ENCODE measurements around the gene ADAMTS12.
"Not testable (repeated sequence)": the region's sequence is repeated elsewhere in the genome, so short reads cannot be mapped to it uniquely, and the experiment has no call there.

Gene ADAMTS12

GRCh38 chr5:33556330-33557328 lies 335.2 kb downstream of the ADAMTS12 start:
- H3K27me3 ChIP-seq (ENCODE audit: control insufficient read depth, insufficient read depth, low read length) = no peaks in the 10 kb centered on the region
- H3K4me3 ChIP-seq (ENCODE audit: low read depth, low read length) = no peak overlapping the region
- H3K4me1 ChIP-seq = no peaks in the 10 kb centered on the region
- no peaks in the 10 kb centered on the region for H3K79me2 ChIP-seq
- H3K36me3 ChIP-seq (ENCODE audit: control insufficient read depth, insufficient read depth, low read length) = no peaks in the 10 kb centered on the region
- no peak for TF ChIP-seq CTCF (IDR thresholded peaks at IDR 0.05)
- H3K4me2 ChIP-seq (ENCODE audit: low read length) = no peak overlapping the region
- no peak overlapping the region for H3K27ac ChIP-seq
- no peak overlapping the region for H3K9ac ChIP-seq
- H3K9me3 ChIP-seq (ENCODE audit: control insufficient read depth, low read length) = no peaks in the 10 kb centered on the region
- no peak overlapping the region for H2AFZ ChIP-seq

GRCh38 chr5:33549982-33550567 lies 341.7 kb downstream of the ADAMTS12 start:
- H3K79me2 ChIP-seq = no peaks in the 10 kb centered on the region
- no peak overlapping the region for H3K27ac ChIP-seq
- no peaks in the 10 kb centered on the region for H3K9me3 ChIP-seq (ENCODE audit: control insufficient read depth, low read length)
- H3K27me3 ChIP-seq (ENCODE audit: control insufficient read depth, insufficient read depth, low read length) = no peaks in the 10 kb centered on the region
- peak overlapping the region; percentile 24 for H2AFZ ChIP-seq
- H3K4me1 ChIP-seq = peaks cover 6% of the 10 kb centered on the region
- no peaks in the 10 kb centered on the region for H3K36me3 ChIP-seq (ENCODE audit: control insufficient read depth, insufficient read depth, low read length)
- no peak overlapping the region for H3K9ac ChIP-seq
- H3K4me3 ChIP-seq (ENCODE audit: low read depth, low read length) = no peak overlapping the region
- no peak overlapping the region for H3K4me2 ChIP-seq (ENCODE audit: low read length)
- TF ChIP-seq CTCF (IDR thresholded peaks at IDR 0.05) = no peak

GRCh38 chr5:33539790-33540189 lies 352.0 kb downstream of the ADAMTS12 start:
- H3K4me3 ChIP-seq (ENCODE audit: low read depth, low read length); H3K36me3 ChIP-seq (ENCODE audit: control insufficient read depth, insufficient read depth, low read length): not testable (repeated sequence)

GRCh38 chr5:33539212-33539611 lies 352.6 kb downstream of the ADAMTS12 start:
- Histone ChIP-seq H3K9ac (no peak overlapping the region), H3K4me3 (ENCODE audit: low read depth, low read length) (no peak overlapping the region), H3K36me3 (ENCODE audit: control insufficient read depth, insufficient read depth, low read length) (no peaks in the 10 kb centered on the region), H2AFZ (no peak overlapping the region), H3K4me2 (ENCODE audit: low read length) (no peak overlapping the region), H3K4me1 (no peaks in the 10 kb centered on the region), H3K27ac (no peak overlapping the region), H3K79me2 (no peaks in the 10 kb centered on the region), H3K9me3 (ENCODE audit: control insufficient read depth, low read length) (no peaks in the 10 kb centered on the region), H3K27me3 (ENCODE audit: control insufficient read depth, insufficient read depth, low read length) (no peaks in the 10 kb centered on the region)
- no peak for TF ChIP-seq CTCF (IDR thresholded peaks at IDR 0.05)

More at GRCh38 chr5:33539790-33540189, 352.0 kb downstream of the ADAMTS12 start:
- not testable (repeated sequence) for H3K4me2 ChIP-seq (ENCODE audit: low read length); H3K9ac ChIP-seq; H3K27me3 ChIP-seq (ENCODE audit: control insufficient read depth, insufficient read depth, low read length); H3K79me2 ChIP-seq; H2AFZ ChIP-seq; H3K9me3 ChIP-seq (ENCODE audit: control insufficient read depth, low read length); H3K4me1 ChIP-seq; H3K27ac ChIP-seq

- H3K4me2 ChIP-seq (ENCODE audit: low read length) = no peak overlapping the region
- H3K36me3 ChIP-seq (ENCODE audit: control insufficient read depth, insufficient read depth, low read length) = no peaks in the 10 kb centered on the region
- H3K79me2 ChIP-seq = no peaks in the 10 kb centered on the region
- H3K9ac ChIP-seq = no peak overlapping the region
- no peaks in the 10 kb centered on the region for H3K4me1 ChIP-seq
- H2AFZ ChIP-seq = no peak overlapping the region
- no peaks in the 10 kb centered on the region for H3K27me3 ChIP-seq (ENCODE audit: control insufficient read depth, insufficient read depth, low read length)
- no peaks in the 10 kb centered on the region for H3K9me3 ChIP-seq (ENCODE audit: control insufficient read depth, low read length)
- TF ChIP-seq CTCF (IDR thresholded peaks at IDR 0.05) = no peak
- no peak overlapping the region for H3K4me3 ChIP-seq (ENCODE audit: low read depth, low read length)
- H3K27ac ChIP-seq = no peak overlapping the region
Measured at GRCh38 chr5:33538201-33538600, 353.6 kb downstream of the ADAMTS12 start.
